ENCODE data around the gene FOXD2.

Gene FOXD2

DNA sequence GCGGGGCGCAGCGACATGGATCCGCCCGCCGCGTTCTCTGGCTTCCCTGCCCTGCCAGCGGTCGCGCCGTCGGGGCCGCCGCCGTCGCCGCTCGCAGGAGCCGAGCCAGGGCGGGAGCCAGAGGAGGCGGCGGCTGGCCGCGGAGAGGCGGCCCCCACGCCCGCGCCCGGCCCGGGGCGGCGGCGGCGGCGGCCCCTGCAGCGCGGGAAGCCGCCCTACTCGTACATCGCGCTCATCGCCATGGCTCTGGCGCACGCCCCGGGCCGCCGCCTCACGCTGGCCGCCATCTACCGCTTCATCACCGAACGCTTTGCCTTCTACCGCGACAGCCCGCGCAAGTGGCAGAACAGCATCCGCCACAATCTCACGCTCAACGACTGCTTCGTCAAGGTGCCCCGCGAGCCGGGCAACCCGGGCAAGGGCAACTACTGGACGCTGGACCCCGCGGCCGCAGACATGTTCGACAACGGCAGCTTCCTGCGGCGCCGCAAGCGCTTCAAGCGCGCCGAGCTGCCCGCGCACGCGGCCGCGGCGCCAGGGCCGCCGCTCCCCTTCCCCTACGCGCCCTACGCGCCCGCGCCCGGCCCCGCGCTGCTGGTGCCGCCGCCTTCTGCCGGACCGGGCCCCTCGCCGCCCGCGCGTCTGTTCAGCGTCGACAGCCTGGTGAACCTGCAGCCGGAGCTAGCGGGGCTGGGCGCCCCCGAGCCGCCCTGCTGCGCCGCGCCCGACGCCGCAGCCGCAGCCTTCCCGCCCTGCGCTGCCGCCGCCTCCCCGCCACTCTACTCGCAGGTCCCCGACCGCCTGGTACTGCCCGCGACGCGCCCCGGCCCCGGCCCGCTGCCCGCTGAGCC is 21.3 kb upstream of the FOXD2 start:
- TF ChIP-seq, protein P1, sequence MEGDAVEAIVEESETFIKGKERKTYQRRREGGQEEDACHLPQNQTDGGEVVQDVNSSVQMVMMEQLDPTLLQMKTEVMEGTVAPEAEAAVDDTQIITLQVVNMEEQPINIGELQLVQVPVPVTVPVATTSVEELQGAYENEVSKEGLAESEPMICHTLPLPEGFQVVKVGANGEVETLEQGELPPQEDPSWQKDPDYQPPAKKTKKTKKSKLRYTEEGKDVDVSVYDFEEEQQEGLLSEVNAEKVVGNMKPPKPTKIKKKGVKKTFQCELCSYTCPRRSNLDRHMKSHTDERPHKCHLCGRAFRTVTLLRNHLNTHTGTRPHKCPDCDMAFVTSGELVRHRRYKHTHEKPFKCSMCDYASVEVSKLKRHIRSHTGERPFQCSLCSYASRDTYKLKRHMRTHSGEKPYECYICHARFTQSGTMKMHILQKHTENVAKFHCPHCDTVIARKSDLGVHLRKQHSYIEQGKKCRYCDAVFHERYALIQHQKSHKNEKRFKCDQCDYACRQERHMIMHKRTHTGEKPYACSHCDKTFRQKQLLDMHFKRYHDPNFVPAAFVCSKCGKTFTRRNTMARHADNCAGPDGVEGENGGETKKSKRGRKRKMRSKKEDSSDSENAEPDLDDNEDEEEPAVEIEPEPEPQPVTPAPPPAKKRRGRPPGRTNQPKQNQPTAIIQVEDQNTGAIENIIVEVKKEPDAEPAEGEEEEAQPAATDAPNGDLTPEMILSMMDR (conservative IDR thresholded peaks at IDR 0.05; ENCODE audit: low read depth, low read length) = no peak
- H3K4me3 ChIP-seq (ENCODE audit: low read depth, low read length) = peak overlapping the region; percentile 50
- no peak for DNase-seq (ENCODE audit: low read depth)

DNA sequence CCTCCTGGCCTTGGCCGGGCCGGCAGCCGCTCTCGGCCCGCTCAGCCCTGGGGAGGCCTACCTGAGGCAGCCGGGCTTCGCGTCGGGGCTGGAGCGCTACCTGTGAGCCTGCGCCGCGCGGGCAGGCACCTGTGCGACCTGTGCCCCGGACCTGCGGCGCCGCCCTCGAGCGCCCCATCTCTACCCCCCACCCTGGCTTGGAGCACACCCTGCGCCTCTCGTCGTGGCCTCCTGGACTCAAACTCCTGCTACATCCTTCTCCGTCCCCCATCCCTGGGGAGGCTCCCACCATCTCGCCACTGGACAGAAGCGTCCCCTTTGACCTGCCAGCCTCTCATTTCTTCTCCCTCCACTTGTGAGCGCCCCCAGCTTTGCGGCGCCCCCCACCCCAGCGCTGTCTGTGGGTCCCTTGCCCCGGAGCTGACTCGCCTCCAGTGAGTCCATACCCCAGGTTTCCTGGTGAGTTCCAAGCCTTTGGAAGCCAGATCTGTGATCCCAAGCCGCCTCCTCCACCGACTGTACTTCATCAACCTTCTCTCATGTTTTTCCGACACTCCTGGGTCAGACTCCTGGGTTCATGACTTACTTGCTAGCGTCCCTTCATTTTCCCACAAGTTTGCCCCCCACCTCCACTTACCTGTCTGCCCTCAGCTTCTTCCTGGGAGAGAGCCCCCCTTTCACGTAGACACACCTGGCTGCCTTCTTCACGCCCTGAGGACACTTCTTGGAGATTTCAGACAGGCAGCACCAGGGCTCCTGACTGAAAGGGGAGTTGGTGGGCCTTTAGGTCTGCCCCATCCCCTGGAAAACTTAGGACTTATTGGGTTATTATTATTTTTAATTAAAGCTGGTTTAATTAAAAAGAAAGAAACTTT is 20.4 kb upstream of the FOXD2 start:
- H3K4me3 ChIP-seq (ENCODE audit: low read depth, low read length) = no peak overlapping the region
- TF ChIP-seq, protein P1 (conservative IDR thresholded peaks at IDR 0.05; ENCODE audit: low read depth, low read length) = no peak
- no peak for DNase-seq (ENCODE audit: low read depth)

DNA sequence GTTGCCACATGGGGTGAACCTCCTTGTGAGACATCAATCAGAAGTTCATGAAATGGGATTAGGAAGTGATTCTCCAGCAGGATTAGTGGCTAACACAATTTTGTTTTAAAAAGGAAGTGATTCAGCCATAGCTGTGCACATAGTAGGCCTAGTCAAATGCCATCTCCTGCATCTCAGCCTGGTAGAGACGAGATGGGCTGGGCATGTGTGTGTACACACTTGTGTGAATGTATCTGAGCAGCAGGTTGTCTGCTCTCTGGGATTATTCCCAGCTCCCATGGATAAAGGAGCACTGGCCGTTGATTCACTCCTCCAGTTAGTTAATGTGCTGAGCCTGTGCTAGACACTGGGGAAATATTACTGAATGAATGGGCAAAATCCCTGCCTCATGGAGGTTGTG is 19.7 kb upstream of the FOXD2 start:
- H3K4me3 ChIP-seq (ENCODE audit: low read depth, low read length) = no peak overlapping the region
- DNase-seq (ENCODE audit: low read depth) = no peak
- TF ChIP-seq, protein P1 (conservative IDR thresholded peaks at IDR 0.05; ENCODE audit: low read depth, low read length) = no peak

DNA sequence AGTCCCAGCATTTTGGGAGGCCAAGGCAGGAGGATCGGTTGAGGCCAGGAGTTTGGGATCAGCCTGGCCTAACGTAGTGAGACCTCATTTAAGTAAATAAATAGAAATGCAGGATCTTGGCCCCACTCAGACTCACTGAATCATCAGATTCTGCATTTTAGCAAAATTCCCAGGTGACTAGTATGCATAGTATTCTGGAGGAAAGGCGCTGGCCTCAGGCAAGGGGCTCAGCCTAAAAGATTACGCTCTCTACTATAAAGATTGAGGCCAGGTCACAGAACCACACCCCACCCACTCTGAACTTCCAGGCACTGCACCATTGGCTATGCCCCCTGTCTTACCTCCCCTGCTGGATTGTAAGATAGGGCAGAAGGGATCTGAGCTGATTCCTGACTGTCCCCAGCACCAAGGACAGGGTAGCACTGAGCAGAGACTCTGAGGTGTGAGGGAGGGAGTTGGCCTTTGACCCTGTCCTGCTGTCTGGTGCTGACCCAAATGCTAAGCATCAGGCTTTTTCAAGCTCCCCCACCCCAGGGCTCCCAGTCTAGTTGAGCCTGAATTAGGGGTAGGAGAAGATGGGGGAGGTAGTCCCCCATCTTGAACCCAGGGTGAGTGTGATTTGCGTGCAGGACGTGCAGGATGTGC is 19.0 kb upstream of the FOXD2 start:
- DNase-seq (ENCODE audit: low read depth) = no peak
- TF ChIP-seq, protein P1 (conservative IDR thresholded peaks at IDR 0.05; ENCODE audit: low read depth, low read length) = no peak
- H3K4me3 ChIP-seq (ENCODE audit: low read depth, low read length) = no peak overlapping the region

DNA sequence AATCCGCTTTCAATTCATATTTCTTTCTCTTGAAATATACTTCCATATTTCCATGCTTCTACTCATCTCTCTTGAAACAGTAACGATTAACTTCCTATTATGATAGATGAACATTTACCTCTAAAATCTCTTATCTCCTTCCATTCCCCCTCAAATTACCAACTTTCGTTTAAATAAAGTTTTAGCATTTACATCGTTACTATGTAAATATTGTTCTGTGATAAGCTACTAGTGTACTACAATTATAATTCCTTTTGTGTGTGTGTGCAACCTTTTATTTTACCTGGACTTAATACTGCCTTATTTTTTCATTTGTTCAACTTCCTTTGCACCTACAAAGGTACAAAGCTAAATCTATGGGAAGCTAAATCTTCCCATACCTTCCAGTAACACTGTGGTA is 17.3 kb upstream of the FOXD2 start:
- no peak overlapping the region for H3K4me3 ChIP-seq (ENCODE audit: low read depth, low read length)
- DNase-seq (ENCODE audit: low read depth) = no peak
- TF ChIP-seq, protein P1 (conservative IDR thresholded peaks at IDR 0.05; ENCODE audit: low read depth, low read length) = no peak

DNA sequence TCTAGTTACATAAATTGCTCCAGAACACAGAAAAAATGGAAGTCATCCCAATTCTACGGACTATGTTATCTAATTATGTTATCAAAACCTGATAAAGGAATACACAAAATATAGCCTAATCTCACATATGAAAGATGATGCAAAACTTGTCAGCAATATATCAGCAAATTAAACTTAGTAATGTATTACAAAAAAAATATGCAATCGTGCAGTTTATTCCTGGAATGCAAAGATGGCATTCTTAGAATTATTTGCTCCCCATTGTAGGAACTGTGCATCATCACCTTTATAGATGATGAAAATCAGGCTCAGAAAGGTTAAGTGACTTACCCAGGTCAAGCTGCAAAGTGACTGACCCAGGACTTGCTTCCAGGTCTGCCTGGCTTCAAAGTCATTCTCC is 14.0 kb upstream of the FOXD2 start:
- no peak overlapping the region for H3K4me3 ChIP-seq (ENCODE audit: low read depth, low read length)
- DNase-seq (ENCODE audit: low read depth) = no peak
- TF ChIP-seq, protein P1 (conservative IDR thresholded peaks at IDR 0.05; ENCODE audit: low read depth, low read length) = no peak

Measured in choroid plexus epithelial cell (primary cell).